IMR-90 (cell line): ENCODE data around the gene LINC01488. TPM values are rescaled to one million over a fixed set of nuclear protein-coding genes. Genes with fewer than 3 reads are reported as not detected.

Experiments
- ATAC-seq: fragments of 200-7000 bp; cut with Tn5 transposase; 2 replicates; pipeline ENCODE4 v1.9.1; 2020; ENCODE audit warnings: low read depth, mild to moderate bottlenecking, moderate library complexity
- BruUV-seq: library from RNA; stranded (reverse); fragments of 400-500 nt; replicated peaks from 2 replicates; lab custom pipeline; 2021; lab: Mats Ljungman, UMichigan
- CTCF ChIA-PET: fragments of 300-600 bp; formaldehyde crosslinking; extraction: SDS; loops from one replicate; lab custom pipeline; 2021; ENCODE audit warnings: antibody characterized with exemption; lab: Yijun Ruan, JAX
- POLR2A ChIA-PET: fragments of 300-600 bp; sonication (Branson Sonifier 250); formaldehyde crosslinking; loops from one replicate; lab custom pipeline; 2022; ENCODE audit warnings: antibody characterized with exemption; ENCODE audit not compliant: unreplicated experiment; lab: Charles Lee
- DNase-seq: peaks from one replicate; pipeline ENCODE4 v3.0.0; 2013
- H2AFZ ChIP-seq: replicated peaks from 2 replicates; pipeline ENCODE3; 2013; ENCODE audit warnings: low read length, mild to moderate bottlenecking; ENCODE audit not compliant: poor library complexity
- H2AK5ac ChIP-seq: 2 replicates; pipeline ENCODE4 v1.6.1; 2013; ENCODE audit warnings: low read depth, low read length, inconsistent platforms
- H2AK9ac ChIP-seq: replicated peaks from 2 replicates; pipeline ENCODE3; 2013; ENCODE audit warnings: mild to moderate bottlenecking, low read depth, low read length, moderate library complexity; ENCODE audit not compliant: poor library complexity
- H2BK120ac ChIP-seq: 2 replicates; pipeline ENCODE4 v1.6.1; 2013; ENCODE audit warnings: low read depth, low read length, inconsistent platforms
- H2BK15ac ChIP-seq: 3 replicates; pipeline ENCODE4 v1.6.1; 2013; ENCODE audit warnings: low read depth, low read length, inconsistent platforms
- H2BK20ac ChIP-seq: 2 replicates; pipeline ENCODE4 v1.6.1; 2013; ENCODE audit warnings: low read depth, mild to moderate bottlenecking, inconsistent platforms, low read length, moderate library complexity
- H2BK5ac ChIP-seq: 2 replicates; pipeline ENCODE4 v1.6.1; 2013; ENCODE audit warnings: mild to moderate bottlenecking, low read depth, low read length, inconsistent platforms; ENCODE audit not compliant: poor library complexity, severe bottlenecking
- H3K14ac ChIP-seq: replicated peaks from 2 replicates; pipeline ENCODE4 v1.6.1; 2013; ENCODE audit warnings: low read depth, low read length, inconsistent platforms
- H3K18ac ChIP-seq: 2 replicates; pipeline ENCODE4 v1.6.1; 2013; ENCODE audit warnings: low read depth, low read length, control low read depth
- H3K23ac ChIP-seq: 2 replicates; pipeline ENCODE4 v1.6.1; 2013; ENCODE audit warnings: low read depth, low read length, inconsistent platforms
- H3K27ac ChIP-seq: 2 replicates; pipeline ENCODE4 v1.5.1; 2013; ENCODE audit warnings: mild to moderate bottlenecking, control low read depth, low read length; ENCODE audit not compliant: insufficient read depth
- H3K27me3 ChIP-seq: 2 replicates; pipeline ENCODE4 v1.6.1; 2013; ENCODE audit warnings: low read length; ENCODE audit not compliant: control insufficient read depth, insufficient read depth
- H3K36me3 ChIP-seq: 2 replicates; pipeline ENCODE4 v1.6.1; 2013; ENCODE audit warnings: low read length, mixed read lengths; ENCODE audit not compliant: control insufficient read depth, insufficient read depth
- H3K4ac ChIP-seq: 2 replicates; pipeline ENCODE4 v1.6.1; 2013; ENCODE audit warnings: low read depth, low read length, inconsistent platforms
- H3K4me1 ChIP-seq: 2 replicates; pipeline ENCODE4 v1.6.1; 2013; ENCODE audit warnings: low read length, mixed read lengths; ENCODE audit not compliant: control insufficient read depth, insufficient read depth
- H3K4me2 ChIP-seq: 2 replicates; pipeline ENCODE4 v1.6.1; 2013; ENCODE audit warnings: low read depth, mild to moderate bottlenecking, control low read depth, low read length, moderate library complexity
- H3K4me3 ChIP-seq: 2 replicates; pipeline ENCODE4 v1.5.1; 2013; ENCODE audit warnings: low read depth, mild to moderate bottlenecking, control low read depth, low read length, moderate library complexity; ENCODE audit not compliant: insufficient read depth
- H3K56ac ChIP-seq: 2 replicates; pipeline ENCODE4 v1.6.1; 2013; ENCODE audit warnings: low read length, inconsistent platforms; ENCODE audit not compliant: insufficient read depth; ENCODE audit errors: extremely low read depth
- H3K79me1 ChIP-seq, 2 experiments: 2 replicates each; pipeline ENCODE4 v1.6.1; 2013; ENCODE audit warnings: low read length in 2 of 2, inconsistent platforms in 1 of 2, low read depth in 1 of 2
- H3K9ac ChIP-seq: 2 replicates; pipeline ENCODE4 v1.6.1; 2013; ENCODE audit warnings: low read depth, low read length, control low read depth
- H3K9me1 ChIP-seq: 2 replicates; pipeline ENCODE4 v1.6.1; 2013; ENCODE audit warnings: low read length, inconsistent platforms; ENCODE audit not compliant: insufficient read depth
- H3K9me3 ChIP-seq: 2 replicates; pipeline ENCODE4 v1.6.1; 2013; ENCODE audit warnings: low read length; ENCODE audit not compliant: control insufficient read depth, insufficient read depth
- H4K20me1 ChIP-seq: 2 replicates; pipeline ENCODE4 v1.6.1; 2013; ENCODE audit warnings: low read length, inconsistent platforms; ENCODE audit not compliant: insufficient read depth
- H4K5ac ChIP-seq: 2 replicates; pipeline ENCODE4 v1.6.1; 2013; ENCODE audit warnings: mild to moderate bottlenecking, low read depth, low read length, control low read depth
- H4K8ac ChIP-seq, 2 experiments: 2 replicates each; pipeline ENCODE4 v1.6.1; 2013; ENCODE audit warnings: low read depth in 2 of 2, low read length in 2 of 2, control low read depth in 1 of 2, inconsistent platforms in 1 of 2
- H4K91ac ChIP-seq: 2 replicates; pipeline ENCODE4 v1.6.1; 2013; ENCODE audit warnings: low read depth, low read length, inconsistent platforms; ENCODE audit not compliant: insufficient read depth
- BHLHE40 ChIP-seq: fragments of 150-350 bp; IDR thresholded peaks from 2 replicates; pipeline ENCODE4 v1.6.1; 2016; ENCODE audit warnings: mild to moderate bottlenecking, low read depth, low read length
- CEBPB ChIP-seq: IDR thresholded peaks from 2 replicates; pipeline ENCODE4 v1.6.1; 2012; ENCODE audit warnings: low read depth, low read length, improper control_type of control experiment
- CHD1 ChIP-seq: IDR thresholded peaks from 2 replicates; pipeline ENCODE4 v1.6.1; 2012; ENCODE audit warnings: low read depth, low read length, improper control_type of control experiment
- CTCF ChIP-seq: conservative IDR thresholded peaks from 2 replicates; pipeline ENCODE4 v1.5.1; 2012; ENCODE audit warnings: mild to moderate bottlenecking, low read depth, low read length, improper control_type of control experiment
- FOS ChIP-seq: fragments of 150-350 bp; IDR thresholded peaks from 2 replicates; pipeline ENCODE4 v1.6.1; 2016; ENCODE audit warnings: low read depth, low read length
- MAFK ChIP-seq: IDR thresholded peaks from 2 replicates; pipeline ENCODE4 v1.6.1; 2012; ENCODE audit warnings: low read depth, low read length, improper control_type of control experiment
- MAZ ChIP-seq: IDR thresholded peaks from 2 replicates; pipeline ENCODE4 v1.6.1; 2012; ENCODE audit warnings: low read depth, mild to moderate bottlenecking, low read length, improper control_type of control experiment, moderate library complexity, borderline replicate concordance
- MXI1 ChIP-seq: IDR thresholded peaks from 2 replicates; pipeline ENCODE4 v1.6.1; 2012; ENCODE audit warnings: low read depth, mild to moderate bottlenecking, low read length, moderate library complexity, borderline replicate concordance
- NFE2L2 ChIP-seq: fragments of 150-350 bp; IDR thresholded peaks from 2 replicates; pipeline ENCODE4 v1.6.1; 2016; ENCODE audit warnings: low read depth, mild to moderate bottlenecking, low read length
- POLR2A ChIP-seq: IDR thresholded peaks from 2 replicates; pipeline ENCODE4 v1.6.1; 2012; ENCODE audit warnings: mild to moderate bottlenecking, low read depth, low read length
- RAD21 ChIP-seq: IDR thresholded peaks from 2 replicates; pipeline ENCODE4 v1.6.1; 2012; ENCODE audit warnings: low read length, improper control_type of control experiment
- RCOR1 ChIP-seq: IDR thresholded peaks from 2 replicates; pipeline ENCODE4 v1.6.1; 2012; ENCODE audit warnings: mild to moderate bottlenecking, low read length, improper control_type of control experiment; ENCODE audit not compliant: insufficient replicate concordance
- RFX5 ChIP-seq: IDR thresholded peaks from 2 replicates; pipeline ENCODE4 v1.8.0; 2012; ENCODE audit warnings: low read depth, mild to moderate bottlenecking, low read length, moderate library complexity
- SMC3 ChIP-seq: fragments of 150-350 bp; IDR thresholded peaks from 2 replicates; pipeline ENCODE4 v1.6.1; 2016; ENCODE audit warnings: low read depth, mild to moderate bottlenecking, antibody characterized with exemption, low read length, moderate library complexity
- USF2 ChIP-seq: fragments of 150-350 bp; IDR thresholded peaks from 2 replicates; pipeline ENCODE4 v1.6.1; 2017; ENCODE audit warnings: mild to moderate bottlenecking, antibody characterized with exemption, low read length, low read depth
- WGBS, 2 experiments: methylation state at CpG; one replicate each; pipeline versions ENCODE4 v1.1.5 to v1.1.7; 2013; ENCODE audit warnings: missing lambda C conversion rate in 2 of 2; ENCODE audit not compliant: insufficient read length in 1 of 2; ENCODE audit errors: extremely low coverage in 2 of 2; 5-methylcytosine and 5-hydroxymethylcytosine counted together
- dilution Hi-C: fragments of 300-500 bp; cut with HindIII; formaldehyde crosslinking; loops from one replicate; pipeline ENCODE4 v1.14.3; 2018; ENCODE audit warnings: low sequenced_read_pairs; ENCODE audit not compliant: unreplicated experiment
- in situ Hi-C: fragments of 300-500 bp; cut with MboI; formaldehyde crosslinking; loops from 3 replicates; pipeline ENCODE4 v1.14.3; 2019; ENCODE audit warnings: low sequenced_read_pairs, inconsistent platforms, mixed read lengths
- intact Hi-C: fragments of 100-400 bp; cut with micrococcal nuclease; formaldehyde crosslinking; loops from 2 replicates; pipeline ENCODE4 v1.10.0; 2022
- polyA plus RNA-seq, 3 experiments: library from polyadenylated mRNA; depleted of rRNA; stranded (reverse); fragments of >200 nt; gene quantifications; 2 replicates each; pipeline ENCODE4 v1.2.3, GENCODE V29; 2012; ENCODE audit warnings: low replicate concordance in 1 of 3
- total RNA-seq: library from RNA; depleted of rRNA; stranded (reverse); fragments of >200 nt; gene quantifications from 2 replicates; pipeline ENCODE4 v1.2.3, GENCODE V29; 2012

The LINC01488 gene
- total and polyA plus RNA-seq, 2 of the 4 experiments (the other 2 are of a cell fraction): not detected

GRCh38 chr11:69504576-69505335 is 23.3 kb downstream of the LINC01488 start:
- no peak for DNase-seq
- POLR2A ChIA-PET: no interaction called here
- no peak for TF ChIP-seq FOS
- TF ChIP-seq CTCF: no peak
- TF ChIP-seq MAZ: no peak
- TF ChIP-seq RFX5: no peak
- TF ChIP-seq RAD21: no peak
- no peak for TF ChIP-seq MXI1
- TF ChIP-seq CHD1: no peak
- TF ChIP-seq MAFK: no peak
- no peak for TF ChIP-seq POLR2A
- TF ChIP-seq RCOR1: no peak
- TF ChIP-seq BHLHE40: no peak
- no peak for TF ChIP-seq USF2
- TF ChIP-seq SMC3: no peak
- no peak for TF ChIP-seq NFE2L2
- TF ChIP-seq CEBPB: no peak

More at GRCh38 chr11:69504576-69505335, 23.3 kb downstream of the LINC01488 start:
- Histone ChIP-seq H3K18ac (no peak overlapping the region), H4K20me1 (no peaks in the 10 kb centered on the region), H3K36me3 (no peaks in the 10 kb centered on the region), H3K4me3 (no peak overlapping the region), H3K9me1 (0 out of 2 replicates have a peak, but pooled peaks cover 3% of the 10 kb centered on the region), H2BK120ac (no peak overlapping the region), H2BK20ac (no peak overlapping the region), H2BK15ac (no peak overlapping the region), H3K79me1 (no peaks in the 10 kb centered on the region), H3K4me1 (no peaks in the 10 kb centered on the region), H4K5ac (no peak overlapping the region), H2AK5ac (no peak overlapping the region), H3K14ac (no peak overlapping the region), H3K4me2 (no peak overlapping the region), H4K8ac (no peak overlapping the region), H3K4ac (no peak overlapping the region), H3K56ac (no peak overlapping the region), H3K23ac (no peak overlapping the region), H3K9me3 (peaks cover 2% of the 10 kb centered on the region; the same call in 1 of the 2 replicates), H3K9ac (no peak overlapping the region), H3K27ac (no peak overlapping the region), H3K27me3 (peaks cover 2% of the 10 kb centered on the region; the same call in 1 of the 2 replicates), H2AK9ac (no peak overlapping the region), H4K91ac (no peak overlapping the region), H2AFZ (no peak overlapping the region), H2BK5ac (no peak overlapping the region)
- dilution Hi-C loops (no loop called here), in situ Hi-C loops (no loop called here), intact Hi-C loops (no loop called here)
- ATAC-seq: no peak
- BruUV-seq: no TSS peak
- 100% methylated on average over 2 of the region's 10 CpGs; no CpG with 5 or more reads in 1 of the 2 experiments for WGBS, 2 experiments
- CTCF ChIA-PET: no interaction called here
